ENCODE results near the gene PGLYRP2.

The PGLYRP2 gene

GRCh38 chr19:15423130-15423529 lies 56.2 kb downstream of the PGLYRP2 start:
- ChIA-PET CTCF (no interaction called here), POLR2A (no interaction called here)
- no peak for TF ChIP-seq ZSCAN4 (tag by site-specific recombination; IDR thresholded peaks at IDR 0.05)
- no peak for TF ChIP-seq ZBTB10 (tag by site-specific recombination; IDR thresholded peaks at IDR 0.05)
- TF ChIP-seq ZNF530 (tag by site-specific recombination; IDR thresholded peaks at IDR 0.05; ENCODE audit: low read depth) = no peak
- no peak for TF ChIP-seq BCL11B (tag by site-specific recombination; IDR thresholded peaks at IDR 0.05; ENCODE audit: low read depth)
- no peak for TF ChIP-seq ZNF624 (tag by site-specific recombination; IDR thresholded peaks at IDR 0.05)
- no peak for TF ChIP-seq TRIM28 (IDR thresholded peaks at IDR 0.05; ENCODE audit: borderline replicate concordance, low read length)
- no peak for TF ChIP-seq YY1 (tag by site-specific recombination; IDR thresholded peaks at IDR 0.05)
- no peak for TF ChIP-seq ZNF785 (tag by site-specific recombination; IDR thresholded peaks at IDR 0.05)
- no peak for TF ChIP-seq ZNF214 (tag by site-specific recombination; IDR thresholded peaks at IDR 0.05; ENCODE audit: borderline replicate concordance)
- TF ChIP-seq ZNF404 (tag by site-specific recombination; IDR thresholded peaks at IDR 0.05) = no peak
- TF ChIP-seq ZNF843 (tag by site-specific recombination; IDR thresholded peaks at IDR 0.05) = no peak
- TF ChIP-seq ZNF692 (tag by site-specific recombination; IDR thresholded peaks at IDR 0.05) = no peak
- TF ChIP-seq ZNF747 (tag by site-specific recombination; IDR thresholded peaks at IDR 0.05) = no peak
- no peak for TF ChIP-seq ZNF473 (tag by site-specific recombination; IDR thresholded peaks at IDR 0.05)
- TF ChIP-seq ZNF274 (IDR thresholded peaks at IDR 0.05; ENCODE audit: low read length) = no peak
- no peak for TF ChIP-seq ZNF274 (tag by site-specific recombination; IDR thresholded peaks at IDR 0.05; ENCODE audit: borderline replicate concordance)
- TF ChIP-seq ZNF510 (tag by site-specific recombination; IDR thresholded peaks at IDR 0.05; ENCODE audit: insufficient replicate concordance) = no peak
- TF ChIP-seq KLF8 (tag by site-specific recombination; IDR thresholded peaks at IDR 0.05) = no peak
- Histone ChIP-seq H3K36me3 (ENCODE audit: control insufficient read depth in 2 of 2, insufficient read depth in 1 of 2, low read length in 2 of 2) (peaks cover 11 to 59% of the 10 kb centered on the region in 2 experiments), H3K27ac (ENCODE audit: extremely low read depth, low read depth, low read length) (no peak overlapping the region), H3K4me1 (ENCODE audit: control insufficient read depth, insufficient read depth, low read length) (peaks cover 3% of the 10 kb centered on the region; the same call in 1 of the 2 replicates), H3K4me3 (ENCODE audit: low read depth, low read length) (no peak overlapping the region), H3K9me3 (ENCODE audit: control insufficient read depth, insufficient read depth, low read depth, low read length) (no peaks in the 10 kb centered on the region)

- H3K27ac ChIP-seq (ENCODE audit: extremely low read depth, low read depth, low read length) = no peak overlapping the region
- H3K4me3 ChIP-seq (ENCODE audit: low read depth, low read length) = no peak overlapping the region
- no peaks in the 10 kb centered on the region for H3K9me3 ChIP-seq (ENCODE audit: control insufficient read depth, insufficient read depth, low read depth, low read length)
- CTCF ChIA-PET = no interaction called here
- POLR2A ChIA-PET = no interaction called here
- H3K36me3 ChIP-seq (ENCODE audit: control insufficient read depth in 2 of 2, insufficient read depth in 1 of 2, low read length in 2 of 2) = peaks cover 11 to 56% of the 10 kb centered on the region in 2 experiments
- H3K4me1 ChIP-seq (ENCODE audit: control insufficient read depth, insufficient read depth, low read length) = peaks cover 4% of the 10 kb centered on the region
- TF ChIP-seq PRDM4 (tag by site-specific recombination; IDR thresholded peaks at IDR 0.05) (no peak), ZNF514 (tag by site-specific recombination; IDR thresholded peaks at IDR 0.05) (no peak), ZIC2 (tag by site-specific recombination; IDR thresholded peaks at IDR 0.05) (peak; percentile 30; the same call in 1 of the 2 replicates), ZBTB48 (tag by site-specific recombination; IDR thresholded peaks at IDR 0.05) (no peak), ZNF433 (tag by site-specific recombination; IDR thresholded peaks at IDR 0.05; ENCODE audit: low read depth) (no peak), PRDM1 (tag by site-specific recombination; IDR thresholded peaks at IDR 0.05) (peak; percentile 7; the same call in 1 of the 2 replicates), ZNF791 (tag by site-specific recombination; IDR thresholded peaks at IDR 0.05) (no peak), ZFHX2 (tag by site-specific recombination; conservative IDR thresholded peaks at IDR 0.05) (no peak), GLIS1 (tag by site-specific recombination; IDR thresholded peaks at IDR 0.05) (peak; percentile 85)
Observed at GRCh38 chr19:15422296-15423075, 56.8 kb downstream of the PGLYRP2 start.
